Measurements from ENCODE around the gene CACYBP.
"Not testable (repeated sequence)": the region's sequence is repeated elsewhere in the genome, so short reads cannot be mapped to it uniquely, and the experiment has no call there.

CACYBP gene

DNA sequence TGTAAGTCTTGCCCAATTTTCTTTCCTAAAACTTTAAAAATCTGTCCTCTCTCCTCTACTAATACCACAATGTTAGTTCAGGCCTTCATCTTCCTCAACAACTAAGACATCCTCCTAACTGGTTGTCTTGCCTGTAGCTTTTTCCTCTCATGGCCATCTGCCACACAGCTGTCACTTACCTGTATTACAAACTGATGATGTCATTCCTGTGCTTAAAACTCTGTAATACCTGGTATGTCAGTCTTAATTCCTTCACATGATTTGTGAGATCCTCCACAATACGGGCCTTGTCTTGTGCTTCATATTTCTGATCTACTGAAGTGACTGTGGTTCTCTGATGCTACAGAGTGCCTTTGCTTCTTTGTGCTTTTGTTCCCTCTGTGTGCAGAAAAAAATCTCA is 13.7 kb downstream of the CACYBP start:
- DNase-seq: no peak

- no peak for DNase-seq
Measured at GRCh38 chr1:175015243-175015642, 15.5 kb downstream of the CACYBP start.

DNA sequence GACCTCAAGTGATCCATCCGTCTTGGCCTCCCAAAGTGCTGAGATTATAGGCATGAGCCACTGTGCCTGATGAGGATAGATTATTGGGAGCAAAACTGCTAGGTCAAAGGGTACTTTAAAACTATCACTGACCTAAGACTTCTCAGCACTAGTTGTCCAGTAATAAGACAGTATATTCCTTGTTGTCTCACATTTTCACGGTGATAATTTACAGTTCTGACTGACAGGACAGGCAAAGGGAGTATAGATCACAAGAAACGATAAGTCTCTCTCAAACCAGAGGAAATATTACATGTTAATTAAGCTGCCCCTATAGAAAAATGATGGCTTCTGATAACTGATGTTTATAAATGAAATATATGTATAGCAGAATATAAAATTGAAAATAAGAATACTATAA is 19.8 kb downstream of the CACYBP start:
- DNase-seq: no peak

GRCh38 chr1:175023043-175023921 is 23.5 kb downstream of the CACYBP start, which contains the start of gene MRPS14:
MRPS14 (minus strand) TSS chr1:175023425; CDS start chr1:175023408, 17 bp downstream.
- peak; percentile 99 for DNase-seq

DNA sequence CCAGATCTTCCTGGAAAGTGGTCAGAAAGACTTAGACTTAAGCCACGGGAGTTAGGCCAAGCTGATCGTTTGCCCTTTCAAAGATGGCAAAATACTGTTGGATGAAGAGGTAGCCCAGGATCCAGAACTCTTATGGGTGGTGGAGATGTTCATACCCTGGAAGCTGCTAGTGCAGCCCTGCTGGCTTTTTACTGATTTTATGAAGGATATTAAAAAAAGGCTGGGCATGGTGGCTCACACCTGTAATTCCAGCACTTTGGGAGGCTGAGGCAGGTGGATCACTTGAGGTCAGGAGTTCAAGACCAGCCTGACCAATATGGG is 24.1 kb downstream of the CACYBP start:
- not testable (repeated sequence) for DNase-seq

- DNase-seq: no peak
Measured at GRCh38 chr1:175024773-175025172, 25.0 kb downstream of the CACYBP start.

- DNase-seq: no peak
Measured at GRCh38 chr1:175033953-175034352, 34.2 kb downstream of the CACYBP start.

- no peak for DNase-seq
Measured at GRCh38 chr1:175034775-175035174, 35.0 kb downstream of the CACYBP start.

- DNase-seq: no peak
Measured at GRCh38 chr1:175035865-175036264, 36.1 kb downstream of the CACYBP start.

DNA sequence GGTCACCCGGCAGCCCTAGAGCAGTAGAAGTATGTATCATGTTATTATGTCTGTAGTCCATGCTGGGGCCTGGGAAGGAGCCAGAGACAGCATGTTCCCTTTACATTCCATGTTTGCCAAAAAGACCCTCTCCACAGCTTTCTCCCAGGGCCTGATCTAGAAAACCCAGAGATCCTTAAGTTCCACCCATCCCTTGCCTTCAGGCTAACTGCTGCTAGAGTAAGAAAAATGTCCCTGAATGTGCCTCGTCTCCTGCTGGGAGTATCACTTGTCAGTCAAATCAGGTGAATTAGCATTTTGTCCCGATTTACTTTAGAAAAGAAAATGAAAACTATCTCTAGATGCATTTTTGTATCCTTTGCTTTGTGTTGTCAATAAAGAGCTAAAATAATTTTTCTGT is 36.7 kb downstream of the CACYBP start:
- DNase-seq: no peak

- DNase-seq: no peak
Measured at GRCh38 chr1:175037416-175037815, 37.7 kb downstream of the CACYBP start.

DNA sequence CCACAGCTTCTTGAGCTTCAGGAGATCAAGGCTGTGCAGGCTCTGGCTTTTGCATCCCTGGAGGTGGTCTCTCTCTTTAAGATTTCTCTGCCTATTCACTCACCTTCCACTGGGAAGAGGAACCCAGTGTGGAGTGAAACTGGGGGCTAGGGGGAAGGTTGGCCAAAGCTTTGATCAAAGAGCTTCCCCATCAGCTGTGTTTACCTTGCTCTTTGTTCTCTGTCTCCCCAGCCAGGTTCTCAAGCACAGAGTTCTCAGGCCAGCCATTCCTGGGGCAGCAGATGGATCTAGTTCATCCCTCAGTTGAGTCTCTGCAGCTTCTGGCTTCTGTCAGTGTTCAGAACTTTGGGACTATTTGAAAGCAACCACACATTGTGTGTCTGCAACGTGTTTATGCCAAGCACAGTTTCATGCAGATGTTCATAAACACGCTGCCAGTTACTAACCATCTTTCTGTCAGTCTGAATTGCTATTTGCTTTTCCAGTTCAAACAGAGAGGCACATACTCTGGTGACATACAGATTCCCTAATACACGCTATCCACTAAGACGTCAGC is 40.7 kb downstream of the CACYBP start:
- no peak for DNase-seq

DNA sequence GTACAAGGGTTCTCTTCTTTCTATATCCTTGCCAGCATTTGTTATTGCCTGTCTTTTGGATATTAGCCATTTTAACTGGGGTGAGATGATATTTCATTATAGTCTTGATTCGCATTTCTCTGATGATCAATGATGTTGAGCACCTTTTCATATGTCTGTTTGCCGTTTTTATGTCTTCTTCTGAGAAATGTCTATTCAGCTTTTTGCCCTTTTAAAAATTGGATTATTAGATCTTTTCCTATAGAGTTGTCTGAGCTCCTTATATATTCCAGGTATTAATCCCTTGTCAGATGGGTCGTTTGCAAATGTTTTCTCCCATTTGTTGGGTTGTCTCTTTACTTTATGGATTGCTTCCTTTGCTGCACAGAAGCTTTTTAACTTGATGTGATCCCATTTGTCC is 42.9 kb downstream of the CACYBP start:
- no peak for DNase-seq

GRCh38 chr1:175043824-175044223 is 44.1 kb downstream of the CACYBP start:
- no peak for DNase-seq

- DNase-seq: not testable (repeated sequence)
Measured at GRCh38 chr1:175044591-175044990, 44.8 kb downstream of the CACYBP start.

- DNase-seq: no peak
Measured at GRCh38 chr1:175045097-175045496, 45.4 kb downstream of the CACYBP start.

DNA sequence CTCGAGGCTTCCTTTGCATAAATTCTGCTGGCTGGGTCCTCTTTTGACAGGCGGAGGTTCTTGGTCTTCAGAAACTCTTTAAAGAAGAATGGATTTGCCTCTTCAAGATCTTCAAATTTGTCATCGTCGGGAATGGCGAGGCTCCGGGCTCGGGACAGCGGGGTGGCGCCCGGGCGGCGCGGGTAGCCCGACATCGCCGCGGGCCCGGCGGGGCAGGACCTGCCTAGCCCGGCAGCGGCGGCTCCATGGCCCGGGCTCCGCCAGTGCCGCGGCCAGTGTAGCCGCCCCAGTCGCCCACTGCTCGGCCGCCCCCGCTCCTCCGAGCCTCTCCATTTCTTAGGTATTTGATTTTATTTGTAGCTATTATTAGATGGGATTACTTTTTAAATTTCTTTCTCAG is 45.8 kb downstream of the CACYBP start:
- DNase-seq: no peak

- DNase-seq: no peak
Measured at GRCh38 chr1:175050992-175051391, 51.2 kb downstream of the CACYBP start.

- no peak for DNase-seq
Measured at GRCh38 chr1:175054736-175055135, 55.0 kb downstream of the CACYBP start.
